NCI-H446 (cell line): ENCODE measurements around the gene ATRX.
"Not testable (repeated sequence)": the region's sequence is repeated elsewhere in the genome, so short reads cannot be mapped to it uniquely, and the experiment has no call there.

Source experiments
- DNase-seq, 2 experiments: peaks; one replicate each; lab custom pipeline; 2025; lab: John Stamatoyannopoulos, UW

The ATRX gene

GRCh38 chrX:77622672-77623071, 163.3 kb downstream of the ATRX start:
- no peak for DNase-seq

GRCh38 chrX:77622233-77622632, 163.8 kb downstream of the ATRX start:
- no peak for DNase-seq

- DNase-seq, result not testable (repeated sequence)
These were observed 164.6 kb downstream of the ATRX start for GRCh38 chrX:77621453-77621852.

- DNase-seq, result no peak
These were observed 168.8 kb downstream of the ATRX start for GRCh38 chrX:77617206-77617605.

- DNase-seq, result no peak
These were observed 182.2 kb downstream of the ATRX start for GRCh38 chrX:77603635-77604336.

GRCh38 chrX:77597511-77597910, 188.5 kb downstream of the ATRX start:
- no peak for DNase-seq

GRCh38 chrX:77597090-77597489, 188.9 kb downstream of the ATRX start:
- DNase-seq, result no peak

GRCh38 chrX:77595848-77596247, 190.2 kb downstream of the ATRX start:
- DNase-seq, result no peak

- DNase-seq, result no peak
These were observed 213.7 kb downstream of the ATRX start for GRCh38 chrX:77572322-77572721.

- no peak for DNase-seq
These were observed 220.7 kb downstream of the ATRX start for GRCh38 chrX:77565278-77565677.

- DNase-seq, result no peak
These were observed 221.2 kb downstream of the ATRX start for GRCh38 chrX:77564823-77565222.

- no peak for DNase-seq
These were observed 224.6 kb downstream of the ATRX start for GRCh38 chrX:77561372-77561771.

- DNase-seq, result no peak
These were observed 229.7 kb downstream of the ATRX start for GRCh38 chrX:77556276-77556675.

- DNase-seq, result no peak
These were observed 237.3 kb downstream of the ATRX start for GRCh38 chrX:77548751-77549150.

GRCh38 chrX:77539778-77540177, 246.2 kb downstream of the ATRX start:
- not testable (repeated sequence) for DNase-seq

- not testable (repeated sequence) for DNase-seq
These were observed 254.8 kb downstream of the ATRX start for GRCh38 chrX:77531261-77531660.

- DNase-seq, result no peak
These were observed 258.0 kb downstream of the ATRX start for GRCh38 chrX:77528034-77528433.

GRCh38 chrX:77527233-77528001, 258.6 kb downstream of the ATRX start:
- DNase-seq, result no peak

- no peak for DNase-seq
These were observed 266.3 kb downstream of the ATRX start for GRCh38 chrX:77519765-77520164.

GRCh38 chrX:77514177-77514576, 271.8 kb downstream of the ATRX start:
- DNase-seq, result no peak

GRCh38 chrX:77510007-77510406, 276.0 kb downstream of the ATRX start:
- no peak for DNase-seq

GRCh38 chrX:77505227-77505626, 280.8 kb downstream of the ATRX start:
- no peak for DNase-seq

GRCh38 chrX:77502951-77503525, 283.0 kb downstream of the ATRX start:
- no peak for DNase-seq
